ENCODE results near the gene RHBDD1.
A peak's percentile ranks its signal among the peaks of the same experiment; 100 is the strongest.

Gene RHBDD1

DNA sequence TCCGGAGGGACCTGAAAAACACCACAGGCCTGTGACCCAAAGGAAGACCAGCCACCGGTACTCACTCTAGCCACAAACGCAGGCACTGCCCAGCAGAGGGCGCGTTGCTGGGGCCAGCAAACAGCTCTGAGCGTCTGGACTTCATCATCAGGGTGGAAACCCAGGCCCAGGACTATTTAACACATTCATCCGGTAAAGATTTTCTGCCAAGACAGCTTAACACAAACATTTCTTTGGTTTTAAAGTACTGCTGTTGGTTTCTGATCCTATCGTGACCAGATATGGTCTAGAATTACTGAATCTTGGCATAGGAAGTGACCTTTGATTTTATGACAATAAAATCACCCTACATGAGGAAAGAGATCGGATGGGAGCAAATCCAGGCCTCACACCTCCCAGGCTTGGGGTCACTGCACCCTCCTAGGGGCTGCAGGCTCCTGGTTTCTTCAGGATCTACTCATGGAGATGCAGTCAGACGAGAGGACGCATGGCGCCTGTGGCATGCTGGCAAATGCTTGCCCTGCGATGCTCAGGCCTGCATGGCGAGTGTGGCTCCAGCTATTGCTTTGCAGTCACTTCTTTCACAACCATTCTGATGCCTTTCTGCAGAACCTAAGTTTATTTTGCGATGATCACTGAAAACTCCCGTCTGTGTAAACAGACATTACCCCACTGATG is 197.8 kb downstream of the RHBDD1 start:
- DNase-seq (ENCODE audit: low spot score) = peak; percentile 16

GRCh38 chr2:227035711-227036367 is 200.0 kb downstream of the RHBDD1 start:
- no peak for DNase-seq (ENCODE audit: low spot score)

- no peak for DNase-seq (ENCODE audit: low spot score)
These were observed 200.7 kb downstream of the RHBDD1 start for GRCh38 chr2:227036527-227036926.

GRCh38 chr2:227038550-227039189 is 202.8 kb downstream of the RHBDD1 start:
- no peak for DNase-seq (ENCODE audit: low spot score)

GRCh38 chr2:227043981-227044380 is 208.1 kb downstream of the RHBDD1 start:
- DNase-seq (ENCODE audit: low spot score) = no peak
